Erythroblast (primary cell): Measurements from ENCODE around the gene ACVR1C.

Experiments
- GATA1 ChIP-seq: IDR thresholded peaks from 2 replicates; pipeline ENCODE4 v1.6.1; 2011; ENCODE audit warnings: low read depth, mild to moderate bottlenecking, control low read depth, low read length, moderate library complexity
- POLR2A ChIP-seq: IDR thresholded peaks from 2 replicates; pipeline ENCODE4 v1.6.1; 2011; ENCODE audit warnings: mild to moderate bottlenecking, low read length

DNA sequence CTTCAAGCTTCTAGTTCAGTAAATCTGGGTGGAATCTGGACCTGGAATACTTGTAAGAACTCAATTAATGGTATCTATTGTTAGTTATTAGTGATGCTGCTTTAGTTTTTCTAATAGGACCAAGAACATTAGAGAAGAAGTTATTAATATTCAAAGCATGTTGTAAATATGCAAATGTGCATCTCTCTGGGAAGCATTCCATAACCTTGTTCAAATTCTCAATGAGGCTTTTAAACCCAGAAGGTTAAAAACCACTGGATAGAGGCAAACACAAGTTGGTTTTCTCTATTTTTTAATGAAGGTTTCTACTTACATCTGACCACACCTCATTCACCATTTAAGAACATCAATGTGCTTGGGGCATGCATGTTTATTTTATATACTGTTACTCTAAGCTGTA lies 16.1 kb upstream of the ACVR1C start:
- no peak for TF ChIP-seq POLR2A
- TF ChIP-seq GATA1: no peak
